Progenitor cell of endocrine pancreas (in vitro differentiated cells): Measurements from ENCODE around the gene NDUFAF7. TPM values are rescaled to one million over a fixed set of nuclear protein-coding genes. Genes with fewer than 3 reads are reported as not detected.

Source experiments
- DNase-seq: peaks from one replicate; pipeline ENCODE4 v3.0.0; 2021; ENCODE audit warnings: low spot score; ENCODE audit not compliant: unreplicated experiment
- H3K27ac Mint-ChIP-seq: 2 replicates; pipeline ENCODE4 v1.8.0; 2021; ENCODE audit warnings: mild to moderate bottlenecking, moderate library complexity, mixed read lengths
- H3K27me3 Mint-ChIP-seq: 2 replicates; pipeline ENCODE4 v1.8.0; 2021; ENCODE audit warnings: mixed read lengths
- H3K36me3 Mint-ChIP-seq: 2 replicates; pipeline ENCODE4 v1.8.0; 2022; ENCODE audit warnings: mixed read lengths; ENCODE audit not compliant: insufficient read depth
- H3K4me1 Mint-ChIP-seq: 2 replicates; pipeline ENCODE4 v1.8.0; 2021; ENCODE audit warnings: low read depth, mixed read lengths
- H3K4me3 Mint-ChIP-seq: 2 replicates; pipeline ENCODE4 v1.8.0; 2021; ENCODE audit warnings: low read depth, mild to moderate bottlenecking, moderate library complexity, mixed read lengths
- H3K9me3 Mint-ChIP-seq: 2 replicates; pipeline ENCODE4 v1.8.0; 2021; ENCODE audit warnings: low read depth, mixed read lengths
- CTCF ChIP-seq: fragments of 200-600 bp; sonication (generic); IDR thresholded peaks from one replicate; pipeline ENCODE4 v1.5.0; 2021; ENCODE audit warnings: antibody characterized with exemption, mild to moderate bottlenecking; ENCODE audit not compliant: unreplicated experiment
- total RNA-seq: library from RNA; stranded (reverse); gene quantifications from 2 replicates; pipeline ENCODE4 v1.2.1, GENCODE V29; 2021

NDUFAF7 gene
- total RNA-seq, 1 donor from 2014 or later, result 27.6 TPM

GRCh38 chr2:37211212-37211611 is 20.2 kb upstream of the NDUFAF7 start:
- peaks cover 13% of the 10 kb centered on the region for H3K9me3 Mint-ChIP-seq
- TF ChIP-seq CTCF, result no peak
- DNase-seq, result no peak
- H3K4me3 Mint-ChIP-seq, result no peak overlapping the region
- H3K27me3 Mint-ChIP-seq, result no peaks in the 10 kb centered on the region
- H3K36me3 Mint-ChIP-seq, result peaks cover 61% of the 10 kb centered on the region
- H3K4me1 Mint-ChIP-seq, result no peaks in the 10 kb centered on the region
- no peak overlapping the region for H3K27ac Mint-ChIP-seq

GRCh38 chr2:37211939-37212338 is 19.5 kb upstream of the NDUFAF7 start:
- DNase-seq, result no peak
- no peak overlapping the region for H3K27ac Mint-ChIP-seq
- H3K9me3 Mint-ChIP-seq, result peaks cover 13% of the 10 kb centered on the region
- no peak for TF ChIP-seq CTCF
- H3K36me3 Mint-ChIP-seq, result peaks cover 60% of the 10 kb centered on the region
- H3K4me3 Mint-ChIP-seq, result no peak overlapping the region
- H3K4me1 Mint-ChIP-seq, result no peaks in the 10 kb centered on the region
- no peaks in the 10 kb centered on the region for H3K27me3 Mint-ChIP-seq

GRCh38 chr2:37215250-37215649 is 16.2 kb upstream of the NDUFAF7 start:
- H3K4me3 Mint-ChIP-seq, result no peak overlapping the region
- H3K9me3 Mint-ChIP-seq, result no peaks in the 10 kb centered on the region
- H3K27me3 Mint-ChIP-seq, result no peaks in the 10 kb centered on the region
- H3K27ac Mint-ChIP-seq, result no peak overlapping the region
- TF ChIP-seq CTCF, result no peak
- H3K4me1 Mint-ChIP-seq, result no peaks in the 10 kb centered on the region
- no peak for DNase-seq
- peaks cover 35% of the 10 kb centered on the region for H3K36me3 Mint-ChIP-seq

- Mint-ChIP-seq H3K27ac (no peak overlapping the region), H3K4me3 (no peak overlapping the region), H3K4me1 (no peaks in the 10 kb centered on the region), H3K27me3 (no peaks in the 10 kb centered on the region), H3K9me3 (no peaks in the 10 kb centered on the region), H3K36me3 (peaks cover 25% of the 10 kb centered on the region)
- no peak for DNase-seq
- TF ChIP-seq CTCF, result no peak
These were observed 12.4 kb upstream of the NDUFAF7 start for GRCh38 chr2:37219046-37219445.

GRCh38 chr2:37223131-37223530 is 8.3 kb upstream of the NDUFAF7 start:
- Mint-ChIP-seq H3K4me1 (peaks cover 14% of the 10 kb centered on the region), H3K4me3 (no peak overlapping the region), H3K27me3 (no peaks in the 10 kb centered on the region), H3K27ac (no peak overlapping the region), H3K36me3 (peaks cover 21% of the 10 kb centered on the region), H3K9me3 (no peaks in the 10 kb centered on the region)
- no peak for DNase-seq
- no peak for TF ChIP-seq CTCF
